Measurements from ENCODE around the gene CCSER2. TPM values are rescaled to one million over a fixed set of nuclear protein-coding genes. Genes with fewer than 3 reads are reported as not detected.

CCSER2 gene
- total RNA-seq, 1 donor from 2014 or later = 66.1 TPM

DNA sequence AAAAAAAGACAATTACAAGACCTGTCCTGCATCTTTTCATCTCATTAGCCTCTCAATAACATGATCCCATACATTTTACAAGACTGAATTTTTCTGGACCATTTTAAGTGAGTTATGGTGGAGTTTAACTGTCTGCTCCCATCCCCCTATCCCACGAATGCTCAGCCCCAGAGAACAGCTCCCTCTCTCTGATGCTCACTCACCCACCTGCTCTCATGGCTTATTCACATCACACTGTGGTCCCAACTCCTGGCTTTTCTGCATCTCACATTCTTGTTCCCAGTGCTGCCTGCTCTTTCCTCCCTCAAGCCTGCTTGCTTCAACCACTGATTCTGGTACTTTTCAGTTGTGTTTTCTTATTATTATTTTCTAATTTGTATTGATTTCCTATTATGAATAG lies 20.4 kb upstream of the CCSER2 start:
- H3K36me3 ChIP-seq = no peaks in the 10 kb centered on the region
- peaks cover 21% of the 10 kb centered on the region for H3K4me1 ChIP-seq
- ATAC-seq = no peak
- H3K9me3 ChIP-seq = no peaks in the 10 kb centered on the region
- TF ChIP-seq, protein P1, sequence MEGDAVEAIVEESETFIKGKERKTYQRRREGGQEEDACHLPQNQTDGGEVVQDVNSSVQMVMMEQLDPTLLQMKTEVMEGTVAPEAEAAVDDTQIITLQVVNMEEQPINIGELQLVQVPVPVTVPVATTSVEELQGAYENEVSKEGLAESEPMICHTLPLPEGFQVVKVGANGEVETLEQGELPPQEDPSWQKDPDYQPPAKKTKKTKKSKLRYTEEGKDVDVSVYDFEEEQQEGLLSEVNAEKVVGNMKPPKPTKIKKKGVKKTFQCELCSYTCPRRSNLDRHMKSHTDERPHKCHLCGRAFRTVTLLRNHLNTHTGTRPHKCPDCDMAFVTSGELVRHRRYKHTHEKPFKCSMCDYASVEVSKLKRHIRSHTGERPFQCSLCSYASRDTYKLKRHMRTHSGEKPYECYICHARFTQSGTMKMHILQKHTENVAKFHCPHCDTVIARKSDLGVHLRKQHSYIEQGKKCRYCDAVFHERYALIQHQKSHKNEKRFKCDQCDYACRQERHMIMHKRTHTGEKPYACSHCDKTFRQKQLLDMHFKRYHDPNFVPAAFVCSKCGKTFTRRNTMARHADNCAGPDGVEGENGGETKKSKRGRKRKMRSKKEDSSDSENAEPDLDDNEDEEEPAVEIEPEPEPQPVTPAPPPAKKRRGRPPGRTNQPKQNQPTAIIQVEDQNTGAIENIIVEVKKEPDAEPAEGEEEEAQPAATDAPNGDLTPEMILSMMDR (IDR thresholded peaks at IDR 0.05) = no peak
- DNase-seq = no peak
- no peak overlapping the region for H3K4me3 ChIP-seq
- peak overlapping the region; percentile 31 for H3K27ac ChIP-seq
- no peaks in the 10 kb centered on the region for H3K27me3 ChIP-seq (ENCODE audit: low read depth)
- intact Hi-C loops (cut with DNase I) = no loop called here

DNA sequence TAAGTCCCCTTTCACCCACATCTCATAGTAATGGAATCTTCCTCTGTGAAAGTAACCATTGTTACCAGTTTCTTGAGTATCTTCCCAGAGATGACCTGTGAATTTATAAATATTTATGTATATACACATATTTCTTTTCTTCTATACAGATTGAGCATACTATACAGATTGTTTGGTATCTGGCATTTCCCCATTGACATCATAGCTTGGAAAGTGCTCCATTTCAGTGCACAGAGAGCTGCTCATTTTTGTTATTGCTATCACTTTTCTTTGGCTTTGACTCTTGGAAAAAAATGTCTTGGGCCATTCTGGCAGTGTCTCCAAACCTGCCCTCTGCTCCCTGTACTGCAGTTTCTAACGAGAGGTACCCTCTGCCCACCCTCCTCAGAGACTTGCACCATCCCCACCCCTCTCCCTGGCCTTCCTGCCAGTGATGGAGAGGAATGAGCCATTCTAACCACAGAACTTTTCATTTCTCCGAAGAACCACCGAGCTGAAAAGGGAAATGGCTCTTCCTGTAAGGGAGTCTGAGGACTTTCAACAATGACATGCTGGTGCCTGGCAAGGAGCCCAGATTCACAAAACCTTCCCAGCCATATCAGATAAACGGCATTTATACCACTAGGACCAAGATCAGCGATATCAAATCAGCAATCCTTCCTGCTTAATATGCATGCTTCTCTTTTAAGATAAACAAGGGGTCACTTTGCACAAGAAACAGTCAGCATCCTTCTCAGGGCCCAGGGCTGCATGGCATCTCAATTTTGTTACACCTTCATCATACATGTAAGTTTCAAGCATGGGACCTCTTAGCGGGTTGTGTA lies 19.7 kb upstream of the CCSER2 start:
- H3K27ac ChIP-seq = peak overlapping the region; percentile 31
- peaks cover 21% of the 10 kb centered on the region for H3K4me1 ChIP-seq
- no peaks in the 10 kb centered on the region for H3K36me3 ChIP-seq
- ATAC-seq = peak; percentile 55 to 64
- intact Hi-C loops (cut with DNase I) = no loop called here
- H3K4me3 ChIP-seq = no peak overlapping the region
- TF ChIP-seq, protein P1 (IDR thresholded peaks at IDR 0.05) = no peak
- no peaks in the 10 kb centered on the region for H3K27me3 ChIP-seq (ENCODE audit: low read depth)
- no peaks in the 10 kb centered on the region for H3K9me3 ChIP-seq
- DNase-seq = peak; percentile 55

DNA sequence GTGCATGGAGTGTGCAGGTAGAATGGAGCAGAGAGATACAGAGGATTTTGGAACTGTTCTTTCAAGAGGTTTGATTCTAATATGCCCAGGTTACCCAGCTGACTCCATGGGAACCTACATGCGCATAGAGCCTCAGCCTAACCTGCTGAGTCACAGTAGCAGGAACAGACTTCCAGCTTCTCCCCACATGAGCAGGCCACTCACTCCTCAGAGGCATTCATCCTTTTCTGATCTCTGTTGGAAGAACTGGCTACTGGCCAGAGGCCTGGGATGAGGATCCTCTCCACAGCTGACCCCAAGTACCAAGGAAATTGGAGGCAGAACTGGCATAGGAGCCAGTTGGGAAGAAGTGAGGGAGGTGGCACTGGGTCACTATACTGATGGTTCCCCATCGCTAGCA lies 17.9 kb upstream of the CCSER2 start:
- no peak overlapping the region for H3K4me3 ChIP-seq
- no peak overlapping the region for H3K27ac ChIP-seq
- H3K36me3 ChIP-seq = no peaks in the 10 kb centered on the region
- intact Hi-C loops (cut with DNase I) = no loop called here
- TF ChIP-seq, protein P1 (IDR thresholded peaks at IDR 0.05) = no peak
- peaks cover 21% of the 10 kb centered on the region for H3K4me1 ChIP-seq
- no peaks in the 10 kb centered on the region for H3K27me3 ChIP-seq (ENCODE audit: low read depth)
- no peaks in the 10 kb centered on the region for H3K9me3 ChIP-seq
- ATAC-seq = no peak
- DNase-seq = no peak

DNA sequence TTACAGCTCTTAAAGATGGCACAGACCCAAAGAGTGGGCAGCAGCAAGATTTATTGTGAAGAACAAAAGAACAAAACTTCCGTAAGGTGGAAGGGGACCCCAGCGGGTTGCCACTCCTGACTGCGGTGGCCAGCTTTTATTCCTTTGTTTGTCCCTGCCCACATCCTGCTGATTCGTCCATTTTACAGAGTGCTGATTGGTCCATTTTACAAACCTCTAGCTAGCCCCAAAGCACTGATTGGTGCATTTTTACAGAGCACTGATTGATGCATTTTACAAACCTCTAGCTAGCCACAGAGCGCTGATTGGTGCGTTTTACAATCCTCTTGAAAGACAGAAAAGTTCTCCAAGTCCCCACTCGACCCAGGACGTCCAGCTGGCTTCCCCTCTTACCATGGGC lies 16.8 kb upstream of the CCSER2 start:
- TF ChIP-seq, protein P1 (IDR thresholded peaks at IDR 0.05) = no peak
- no peak for DNase-seq
- no peak for ATAC-seq
- no peaks in the 10 kb centered on the region for H3K9me3 ChIP-seq
- peaks cover 21% of the 10 kb centered on the region for H3K4me1 ChIP-seq
- intact Hi-C loops (cut with DNase I) = no loop called here
- no peak overlapping the region for H3K27ac ChIP-seq
- no peak overlapping the region for H3K4me3 ChIP-seq
- H3K27me3 ChIP-seq (ENCODE audit: low read depth) = no peaks in the 10 kb centered on the region
- H3K36me3 ChIP-seq = no peaks in the 10 kb centered on the region

DNA sequence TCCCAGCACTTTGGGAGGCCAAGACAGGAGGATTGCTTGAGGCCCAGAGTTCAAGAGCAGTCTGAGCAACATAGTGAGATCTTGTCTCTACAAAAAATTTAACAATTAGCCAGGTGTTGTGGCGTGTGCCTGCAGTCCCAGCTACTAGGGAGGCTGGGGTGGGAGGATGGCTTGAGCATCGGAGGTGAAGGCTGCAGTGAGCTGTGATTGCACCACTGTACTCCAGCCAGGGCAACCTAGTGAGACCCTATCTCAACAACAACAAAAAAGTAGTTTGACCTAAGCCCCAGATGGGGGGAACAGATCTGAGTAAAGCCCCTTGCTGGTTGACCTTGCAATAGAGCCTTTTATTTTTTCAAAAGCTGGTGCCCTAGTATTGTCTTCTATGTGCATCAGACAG lies 15.6 kb upstream of the CCSER2 start:
- DNase-seq (no peak), ATAC-seq (no peak)
- no peak overlapping the region for H3K4me3 ChIP-seq
- H3K27me3 ChIP-seq (ENCODE audit: low read depth) = no peaks in the 10 kb centered on the region
- intact Hi-C loops (cut with DNase I) = no loop called here
- H3K9me3 ChIP-seq = no peaks in the 10 kb centered on the region
- no peaks in the 10 kb centered on the region for H3K36me3 ChIP-seq
- no peak overlapping the region for H3K27ac ChIP-seq
- TF ChIP-seq, protein P1 (IDR thresholded peaks at IDR 0.05) = no peak
- peaks cover 16% of the 10 kb centered on the region for H3K4me1 ChIP-seq
